ENCODE results near the gene MYF6.

DNA sequence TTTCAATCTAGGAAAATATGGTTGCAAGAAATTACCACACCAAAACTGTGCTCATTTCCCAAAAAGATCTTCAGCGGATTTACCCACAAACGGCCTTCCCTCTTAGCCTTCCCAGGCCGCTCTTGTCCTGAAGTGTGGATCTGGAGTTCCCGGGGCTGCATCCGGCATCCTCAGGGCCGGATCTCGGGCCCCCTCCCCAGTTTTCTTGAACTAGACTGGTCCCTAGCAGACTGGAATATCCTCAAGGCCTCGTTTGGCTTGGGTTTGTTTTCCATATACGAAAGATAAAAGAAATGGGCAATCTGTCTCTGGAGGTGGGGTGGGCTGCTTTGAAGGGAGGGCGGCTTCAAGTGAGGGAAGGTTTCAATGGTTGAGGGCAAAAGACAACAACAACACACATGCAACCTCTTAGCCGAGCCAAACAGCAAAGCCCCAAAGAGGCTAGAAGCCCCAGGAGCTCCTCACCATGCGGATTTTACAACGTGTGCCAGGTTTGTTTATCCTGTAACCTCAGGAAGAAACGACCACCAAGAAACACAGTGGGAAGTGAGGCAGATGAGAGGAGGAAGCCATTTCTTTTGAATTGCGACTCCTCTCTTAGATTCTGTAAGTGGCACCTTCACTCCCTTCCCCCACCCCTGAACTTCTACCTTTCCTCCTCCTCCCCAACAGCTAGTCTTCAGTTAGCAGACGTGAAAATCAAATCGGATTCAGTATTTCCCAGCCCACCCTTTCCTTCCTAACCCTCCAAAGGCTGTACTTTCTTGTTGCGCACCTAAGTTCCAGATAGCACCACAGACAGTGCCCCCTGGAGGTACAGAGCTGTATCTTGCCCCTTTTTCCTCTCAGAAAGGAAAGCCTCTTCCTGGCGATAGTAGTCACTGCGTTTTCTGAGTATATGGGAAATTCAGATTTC, 2.6 kb downstream of the MYF6 start:
- TF ChIP-seq POLR2A (IDR thresholded peaks at IDR 0.05) (no peak), POLR2AphosphoS5 (IDR thresholded peaks at IDR 0.05) (no peak)
- TF ChIP-seq, protein P1, sequence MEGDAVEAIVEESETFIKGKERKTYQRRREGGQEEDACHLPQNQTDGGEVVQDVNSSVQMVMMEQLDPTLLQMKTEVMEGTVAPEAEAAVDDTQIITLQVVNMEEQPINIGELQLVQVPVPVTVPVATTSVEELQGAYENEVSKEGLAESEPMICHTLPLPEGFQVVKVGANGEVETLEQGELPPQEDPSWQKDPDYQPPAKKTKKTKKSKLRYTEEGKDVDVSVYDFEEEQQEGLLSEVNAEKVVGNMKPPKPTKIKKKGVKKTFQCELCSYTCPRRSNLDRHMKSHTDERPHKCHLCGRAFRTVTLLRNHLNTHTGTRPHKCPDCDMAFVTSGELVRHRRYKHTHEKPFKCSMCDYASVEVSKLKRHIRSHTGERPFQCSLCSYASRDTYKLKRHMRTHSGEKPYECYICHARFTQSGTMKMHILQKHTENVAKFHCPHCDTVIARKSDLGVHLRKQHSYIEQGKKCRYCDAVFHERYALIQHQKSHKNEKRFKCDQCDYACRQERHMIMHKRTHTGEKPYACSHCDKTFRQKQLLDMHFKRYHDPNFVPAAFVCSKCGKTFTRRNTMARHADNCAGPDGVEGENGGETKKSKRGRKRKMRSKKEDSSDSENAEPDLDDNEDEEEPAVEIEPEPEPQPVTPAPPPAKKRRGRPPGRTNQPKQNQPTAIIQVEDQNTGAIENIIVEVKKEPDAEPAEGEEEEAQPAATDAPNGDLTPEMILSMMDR (IDR thresholded peaks at IDR 0.05): no peak

Data from breast epithelium (tissue), 3 donors.